OCI-LY1 (cell line): ENCODE data around the gene TLK1.

Experiments
- H2AFZ ChIP-seq: fragments of 200-600 bp; sonication (generic), shearing (Covaris generic); 2 replicates; pipeline ENCODE4 v1.6.0; 2014; ENCODE audit warnings: antibody characterized with exemption, mild to moderate bottlenecking, low read length
- H3F3A ChIP-seq: fragments of 200-600 bp; sonication (generic), shearing (Covaris generic); 2 replicates; pipeline ENCODE4 v1.6.0; 2014; ENCODE audit warnings: mild to moderate bottlenecking, antibody characterized with exemption, low read length, moderate library complexity; ENCODE audit not compliant: insufficient read depth
- H3K27ac ChIP-seq: fragments of 200-600 bp; sonication (generic); 2 replicates; pipeline ENCODE4 v1.5.1; 2014; ENCODE audit warnings: low read length, mixed run types, mild to moderate bottlenecking, low read depth; ENCODE audit not compliant: poor library complexity, severe bottlenecking
- H3K27me3 ChIP-seq: fragments of 200-600 bp; sonication (generic); 2 replicates; pipeline ENCODE4 v1.6.0; 2014; ENCODE audit warnings: antibody characterized with exemption, mild to moderate bottlenecking, low read length, moderate library complexity; ENCODE audit not compliant: insufficient read depth
- H3K36me3 ChIP-seq: fragments of 200-600 bp; sonication (generic); 2 replicates; pipeline ENCODE4 v1.6.1; 2014; ENCODE audit warnings: mild to moderate bottlenecking, antibody characterized with exemption, low read length, moderate library complexity, mixed read lengths; ENCODE audit not compliant: insufficient read depth
- H3K4me1 ChIP-seq: fragments of 200-600 bp; sonication (generic); 2 replicates; pipeline ENCODE4 v1.5.1; 2014; ENCODE audit warnings: mild to moderate bottlenecking, low read length, moderate library complexity; ENCODE audit not compliant: insufficient read depth, severe bottlenecking
- H3K4me2 ChIP-seq: fragments of 200-600 bp; sonication (generic), shearing (Covaris generic); 2 replicates; pipeline ENCODE4 v1.6.1; 2014; ENCODE audit warnings: low read length
- H3K4me3 ChIP-seq: fragments of 200-600 bp; sonication (generic); 2 replicates; pipeline ENCODE4 v1.5.1; 2014; ENCODE audit warnings: low read length, low read depth, mild to moderate bottlenecking, mixed read lengths; ENCODE audit not compliant: poor library complexity, severe bottlenecking
- H3K79me2 ChIP-seq: fragments of 200-600 bp; shearing (Covaris generic); 2 replicates; pipeline ENCODE4 v1.6.1; 2016; ENCODE audit warnings: mixed run types, low read length, mixed read lengths; ENCODE audit not compliant: insufficient read depth
- H3K9ac ChIP-seq: fragments of 200-600 bp; sonication (generic), shearing (Covaris generic); 2 replicates; pipeline ENCODE4 v1.6.1; 2014; ENCODE audit warnings: mild to moderate bottlenecking, low read length, mixed read lengths
- H3K9me2 ChIP-seq: fragments of 200-600 bp; sonication (generic), shearing (Covaris generic); 2 replicates; pipeline ENCODE4 v1.6.1; 2014; ENCODE audit warnings: low read depth, mild to moderate bottlenecking, low read length, mixed read lengths
- H3K9me3 ChIP-seq: fragments of 200-600 bp; shearing (Covaris generic); 2 replicates; pipeline ENCODE4 v1.6.1; 2014; ENCODE audit warnings: low read length, mixed read lengths
- H4K20me1 ChIP-seq: fragments of 200-600 bp; sonication (generic), shearing (Covaris generic); 2 replicates; pipeline ENCODE4 v1.6.0; 2016; ENCODE audit warnings: mild to moderate bottlenecking, low read length; ENCODE audit not compliant: insufficient read depth
- EZH2 ChIP-seq: fragments of 200-600 bp; sonication (generic), shearing (Covaris generic); IDR thresholded peaks from 2 replicates; pipeline ENCODE4 v1.8.0; 2017; ENCODE audit warnings: borderline replicate concordance, mixed run types, mild to moderate bottlenecking, antibody characterized with exemption, low read length, moderate library complexity, mixed read lengths
- TF ChIP-seq, protein P1 (sequence below): fragments of 200-600 bp; sonication (generic), shearing (Covaris generic); IDR thresholded peaks from 2 replicates; pipeline ENCODE4 v1.5.1; 2017; ENCODE audit warnings: mild to moderate bottlenecking, antibody characterized with exemption, low read length, moderate library complexity, mixed read lengths

The TLK1 gene

DNA sequence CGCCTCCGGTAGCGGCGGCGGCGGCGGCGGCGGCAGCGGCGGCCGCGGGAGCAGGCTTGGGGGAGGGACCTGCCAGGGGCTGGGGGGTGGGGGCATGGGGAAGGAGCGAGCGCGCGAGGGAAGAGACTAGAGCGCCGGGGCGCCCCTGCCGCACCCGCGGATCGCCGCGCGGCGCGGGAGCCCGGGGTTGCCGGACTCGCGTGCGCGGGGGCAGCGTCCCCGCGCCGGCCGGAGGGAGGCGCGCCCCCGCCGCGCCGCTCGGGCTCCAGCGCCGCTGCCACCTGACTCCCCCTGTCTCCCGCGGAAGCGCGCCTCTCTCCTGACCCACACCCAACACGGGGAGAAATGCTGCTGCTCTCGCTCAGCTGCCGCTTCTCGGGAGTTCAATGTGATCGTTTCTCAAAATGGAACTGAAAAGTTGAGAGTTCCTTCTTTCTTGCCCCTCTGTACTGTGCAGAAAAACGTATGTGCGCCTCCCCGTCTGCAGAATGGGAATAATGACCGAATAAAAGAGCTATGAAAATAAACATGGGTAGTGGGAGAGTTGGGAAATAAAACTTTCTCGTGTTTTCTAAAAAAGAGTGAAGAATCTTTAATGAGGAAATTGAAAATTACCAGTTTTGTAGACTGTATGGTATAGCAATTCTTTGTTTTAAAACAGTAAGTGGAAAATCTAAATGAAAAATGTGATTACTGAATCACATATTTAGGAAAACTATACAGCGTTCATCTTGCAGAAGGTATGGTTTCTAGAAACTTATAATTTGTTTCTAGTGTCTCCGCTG is 455 bp upstream of the TLK1 start:
- Histone ChIP-seq H3K4me3 (peak overlapping the region; percentile 75), H3K79me2 (peaks cover 36% of the 10 kb centered on the region), H3K4me2 (peak overlapping the region; percentile 85), H3K9ac (peak overlapping the region; percentile 91), H3K27me3 (no peaks in the 10 kb centered on the region), H3K27ac (peak overlapping the region; percentile 90), H3K36me3 (no peaks in the 10 kb centered on the region), H2AFZ (no peak overlapping the region; the same call in 1 of the 2 replicates), H3K9me2 (no peaks in the 10 kb centered on the region), H3F3A (no peaks in the 10 kb centered on the region), H3K9me3 (no peaks in the 10 kb centered on the region), H4K20me1 (no peaks in the 10 kb centered on the region), H3K4me1 (peaks cover 52% of the 10 kb centered on the region)
- TF ChIP-seq, protein P1, sequence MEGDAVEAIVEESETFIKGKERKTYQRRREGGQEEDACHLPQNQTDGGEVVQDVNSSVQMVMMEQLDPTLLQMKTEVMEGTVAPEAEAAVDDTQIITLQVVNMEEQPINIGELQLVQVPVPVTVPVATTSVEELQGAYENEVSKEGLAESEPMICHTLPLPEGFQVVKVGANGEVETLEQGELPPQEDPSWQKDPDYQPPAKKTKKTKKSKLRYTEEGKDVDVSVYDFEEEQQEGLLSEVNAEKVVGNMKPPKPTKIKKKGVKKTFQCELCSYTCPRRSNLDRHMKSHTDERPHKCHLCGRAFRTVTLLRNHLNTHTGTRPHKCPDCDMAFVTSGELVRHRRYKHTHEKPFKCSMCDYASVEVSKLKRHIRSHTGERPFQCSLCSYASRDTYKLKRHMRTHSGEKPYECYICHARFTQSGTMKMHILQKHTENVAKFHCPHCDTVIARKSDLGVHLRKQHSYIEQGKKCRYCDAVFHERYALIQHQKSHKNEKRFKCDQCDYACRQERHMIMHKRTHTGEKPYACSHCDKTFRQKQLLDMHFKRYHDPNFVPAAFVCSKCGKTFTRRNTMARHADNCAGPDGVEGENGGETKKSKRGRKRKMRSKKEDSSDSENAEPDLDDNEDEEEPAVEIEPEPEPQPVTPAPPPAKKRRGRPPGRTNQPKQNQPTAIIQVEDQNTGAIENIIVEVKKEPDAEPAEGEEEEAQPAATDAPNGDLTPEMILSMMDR: no peak
- TF ChIP-seq EZH2: no peak

DNA sequence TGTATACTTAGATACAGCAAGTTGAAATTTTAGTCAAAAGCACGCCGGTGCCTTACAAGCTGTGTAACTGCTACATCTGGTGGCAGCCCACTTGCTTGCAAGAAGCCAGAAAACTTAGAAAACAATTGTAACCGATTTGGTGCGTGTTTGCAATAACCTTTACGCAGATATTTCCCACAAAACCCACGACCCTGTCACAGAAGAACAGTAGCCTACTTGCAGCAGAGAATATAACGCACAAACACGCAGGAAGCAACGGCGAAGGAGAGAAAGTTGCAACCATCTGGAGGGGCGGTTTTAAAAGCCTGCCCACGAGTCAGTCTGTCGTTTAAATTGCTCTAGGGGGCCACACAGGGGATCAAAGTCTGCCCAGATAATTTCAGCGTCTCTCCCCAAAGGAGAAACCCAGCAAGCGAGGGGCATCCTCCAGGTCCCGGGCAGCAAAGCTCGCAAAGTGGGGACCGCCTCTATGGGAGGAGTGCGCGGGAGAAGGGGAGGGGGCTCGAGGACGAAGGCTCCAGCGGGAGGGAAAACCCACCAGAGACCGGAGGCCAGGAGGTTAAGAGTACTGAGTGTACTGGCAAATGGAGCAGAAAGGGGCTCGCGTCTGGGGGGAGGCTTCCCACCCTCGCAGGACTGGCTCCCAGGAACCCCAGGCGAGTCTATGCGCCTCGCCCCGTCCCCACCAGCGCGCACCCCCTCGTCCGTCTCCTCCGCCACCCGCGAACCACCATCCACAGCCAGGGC is 1.1 kb downstream of the TLK1 start:
- H2AFZ ChIP-seq: no peak overlapping the region

DNA sequence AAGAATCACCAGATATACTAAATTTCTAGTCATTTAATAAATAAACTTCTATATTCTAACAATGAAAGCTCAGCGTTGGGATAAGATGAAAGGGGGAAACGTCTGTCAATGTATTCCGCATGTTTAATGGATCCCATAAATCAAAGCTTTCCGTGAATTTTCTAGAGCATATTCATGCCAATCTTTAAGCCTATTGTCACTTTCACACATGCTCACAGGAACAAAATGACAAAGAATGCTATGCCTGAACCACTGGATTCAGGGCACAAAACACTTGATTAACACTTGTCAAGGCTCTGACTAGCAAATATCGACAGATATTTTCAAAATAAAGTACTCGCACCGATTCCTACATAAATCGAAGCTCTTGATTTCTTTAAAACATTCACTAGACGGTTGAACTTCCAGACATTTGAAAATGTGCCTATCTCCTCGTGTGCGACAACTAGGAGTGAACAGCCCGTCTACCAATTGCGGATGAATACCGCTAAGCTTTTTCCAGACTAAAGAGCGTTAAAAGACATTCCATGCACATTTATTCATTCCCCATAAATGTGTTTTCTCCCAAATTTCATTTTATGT is 1.8 kb downstream of the TLK1 start:
- Histone ChIP-seq H3K4me3 (peak overlapping the region; percentile 75), H3K9me2 (no peaks in the 10 kb centered on the region), H3K79me2 (peaks cover 59% of the 10 kb centered on the region), H3K27me3 (no peaks in the 10 kb centered on the region), H3F3A (no peaks in the 10 kb centered on the region; the same call in 1 of the 2 replicates), H4K20me1 (peaks cover 3% of the 10 kb centered on the region; the same call in 1 of the 2 replicates), H3K27ac (peak overlapping the region; percentile 84), H3K4me1 (peaks cover 73% of the 10 kb centered on the region), H3K4me2 (peak overlapping the region; percentile 77), H3K9ac (peak overlapping the region; percentile 91), H3K36me3 (no peaks in the 10 kb centered on the region), H2AFZ (no peak overlapping the region), H3K9me3 (no peaks in the 10 kb centered on the region)
- TF ChIP-seq, protein P1: no peak
- no peak for TF ChIP-seq EZH2

More for the DNA sequence above, 1.1 kb downstream of the TLK1 start:
- Histone ChIP-seq H3K4me3 (peak overlapping the region; percentile 75), H4K20me1 (peaks cover 3% of the 10 kb centered on the region; the same call in 1 of the 2 replicates), H3K27ac (peak overlapping the region; percentile 84), H3F3A (no peaks in the 10 kb centered on the region), H3K4me2 (peak overlapping the region; percentile 77), H3K36me3 (no peaks in the 10 kb centered on the region), H3K79me2 (peaks cover 52% of the 10 kb centered on the region), H3K9me3 (no peaks in the 10 kb centered on the region), H3K9ac (peak overlapping the region; percentile 91), H3K9me2 (no peaks in the 10 kb centered on the region), H3K27me3 (no peaks in the 10 kb centered on the region), H3K4me1 (peaks cover 68% of the 10 kb centered on the region)
- TF ChIP-seq, protein P1: peak; percentile 88
- no peak for TF ChIP-seq EZH2
